HG03558 (cell line): ENCODE results near the gene SARM1.
"Not testable (repeated sequence)": the region's sequence is repeated elsewhere in the genome, so short reads cannot be mapped to it uniquely, and the experiment has no call there.

Source experiments
- ATAC-seq: cut with Tn5 transposase; IDR thresholded peaks from one replicate; pipeline ENCODE4 v1.9.1; 2021; ENCODE audit warnings: moderate number of reproducible peaks; ENCODE audit not compliant: unreplicated experiment; ENCODE audit errors: extremely low read depth

SARM1 gene

GRCh38 chr17:28371245-28372202 lies at the start of gene SARM1:
TSS of gene SARM1 (plus strand) at chr17:28371694. CDS start at chr17:28372033, 339 bp downstream.
- ATAC-seq = no peak

- no peak for ATAC-seq
Measured at GRCh38 chr17:28324267-28324745, 47.2 kb upstream of the SARM1 start.

GRCh38 chr17:28324781-28325180 lies 46.7 kb upstream of the SARM1 start:
- no peak for ATAC-seq

GRCh38 chr17:28325211-28325610 lies 46.3 kb upstream of the SARM1 start:
- ATAC-seq = no peak

- no peak for ATAC-seq
Measured at GRCh38 chr17:28326114-28326513, 45.4 kb upstream of the SARM1 start.

GRCh38 chr17:28327031-28327607 lies 44.4 kb upstream of the SARM1 start:
- no peak for ATAC-seq

GRCh38 chr17:28327709-28328108 lies 43.8 kb upstream of the SARM1 start:
- no peak for ATAC-seq

GRCh38 chr17:28328325-28328724 lies 43.2 kb upstream of the SARM1 start:
- no peak for ATAC-seq

- no peak for ATAC-seq
Measured at GRCh38 chr17:28330671-28331070, 40.8 kb upstream of the SARM1 start.

GRCh38 chr17:28331891-28332420 lies 39.5 kb upstream of the SARM1 start:
- ATAC-seq = no peak

- ATAC-seq = no peak
Measured at GRCh38 chr17:28333083-28333746, 38.3 kb upstream of the SARM1 start.

- ATAC-seq = no peak
Measured at GRCh38 chr17:28334171-28334570, 37.3 kb upstream of the SARM1 start.

- ATAC-seq = no peak
Measured at GRCh38 chr17:28334666-28335200, 36.8 kb upstream of the SARM1 start.

GRCh38 chr17:28335201-28335958 lies 36.1 kb upstream of the SARM1 start, which contains the start of the genes IFT20 and TNFAIP1:
TSS of gene IFT20 (minus strand) at chr17:28335472. CDS start at chr17:28331985, 3,487 bp downstream.
TSS of gene TNFAIP1 (plus strand) at chr17:28335761. CDS start at chr17:28339522, 3,761 bp downstream.
- ATAC-seq = peak; percentile 91

- no peak for ATAC-seq
Measured at GRCh38 chr17:28335959-28336871, 35.3 kb upstream of the SARM1 start.

GRCh38 chr17:28338056-28338768 lies 33.3 kb upstream of the SARM1 start:
- no peak for ATAC-seq

- not testable (repeated sequence) for ATAC-seq
Measured at GRCh38 chr17:28338769-28339212, 32.7 kb upstream of the SARM1 start.

GRCh38 chr17:28339431-28339830 lies 32.1 kb upstream of the SARM1 start:
- ATAC-seq = no peak
